Esophagus squamous epithelium (tissue), 4 donors: ENCODE results near the gene SERPINA5.

Source experiments
- POLR2A ChIP-seq, 4 donors: fragments of 450-650 bp; IDR thresholded peaks; one replicate each; pipeline ENCODE4 v1.6.1; 2017; ENCODE audit warnings: antibody characterized with exemption in 4 of 4, mild to moderate bottlenecking in 4 of 4, moderate library complexity in 3 of 4
- TF ChIP-seq, protein P1 (sequence below), 6 experiments: fragments of 450-650 bp in 4 of 6; fragments of 200-600 bp in 2 of 6; sonication (generic) in 2 of 6; IDR thresholded peaks; one replicate each; pipeline ENCODE4 v1.5.1; 2016 to 2019; ENCODE audit warnings: antibody characterized with exemption in 6 of 6, mild to moderate bottlenecking in 4 of 6, moderate library complexity in 4 of 6

GRCh38 chr14:94573475-94574277, 7.5 kb upstream of the SERPINA5 start:
- no peak for TF ChIP-seq POLR2A (IDR thresholded peaks at IDR 0.05)
- TF ChIP-seq, protein P1, sequence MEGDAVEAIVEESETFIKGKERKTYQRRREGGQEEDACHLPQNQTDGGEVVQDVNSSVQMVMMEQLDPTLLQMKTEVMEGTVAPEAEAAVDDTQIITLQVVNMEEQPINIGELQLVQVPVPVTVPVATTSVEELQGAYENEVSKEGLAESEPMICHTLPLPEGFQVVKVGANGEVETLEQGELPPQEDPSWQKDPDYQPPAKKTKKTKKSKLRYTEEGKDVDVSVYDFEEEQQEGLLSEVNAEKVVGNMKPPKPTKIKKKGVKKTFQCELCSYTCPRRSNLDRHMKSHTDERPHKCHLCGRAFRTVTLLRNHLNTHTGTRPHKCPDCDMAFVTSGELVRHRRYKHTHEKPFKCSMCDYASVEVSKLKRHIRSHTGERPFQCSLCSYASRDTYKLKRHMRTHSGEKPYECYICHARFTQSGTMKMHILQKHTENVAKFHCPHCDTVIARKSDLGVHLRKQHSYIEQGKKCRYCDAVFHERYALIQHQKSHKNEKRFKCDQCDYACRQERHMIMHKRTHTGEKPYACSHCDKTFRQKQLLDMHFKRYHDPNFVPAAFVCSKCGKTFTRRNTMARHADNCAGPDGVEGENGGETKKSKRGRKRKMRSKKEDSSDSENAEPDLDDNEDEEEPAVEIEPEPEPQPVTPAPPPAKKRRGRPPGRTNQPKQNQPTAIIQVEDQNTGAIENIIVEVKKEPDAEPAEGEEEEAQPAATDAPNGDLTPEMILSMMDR (IDR thresholded peaks at IDR 0.05): no peak
